HepG2 (cell line): ENCODE results near the gene NOTO. TPM values are rescaled to one million over a fixed set of nuclear protein-coding genes. Genes with fewer than 3 reads are reported as not detected.

ENCODE experiments used
- EEA1 ChIP-seq: sonication (generic); formaldehyde crosslinking; IDR thresholded peaks from 2 replicates; pipeline ENCODE4 v1.5.1; 2020; ENCODE audit warnings: mild to moderate bottlenecking, missing genetic modification reagents, borderline replicate concordance
- JUN ChIP-seq: sonication (generic); formaldehyde crosslinking; IDR thresholded peaks from 2 replicates; pipeline ENCODE4 v1.4.0; 2020; ENCODE audit warnings: mild to moderate bottlenecking, missing genetic modification reagents
- MYC ChIP-seq: sonication (generic); formaldehyde crosslinking; IDR thresholded peaks from 2 replicates; pipeline ENCODE4 v1.9.0; 2021; ENCODE audit warnings: missing genetic modification reagents, borderline replicate concordance
- NR2C2 ChIP-seq: sonication (generic); formaldehyde crosslinking; IDR thresholded peaks from 2 replicates; pipeline ENCODE4 v1.4.0; 2020; ENCODE audit warnings: missing genetic modification reagents, mild to moderate bottlenecking, moderate library complexity, borderline replicate concordance
- SRY ChIP-seq: sonication (generic); formaldehyde crosslinking; IDR thresholded peaks from 2 replicates; pipeline ENCODE4 v1.8.0; 2022; ENCODE audit warnings: mild to moderate bottlenecking, missing genetic modification reagents
- ZBTB20 ChIP-seq: sonication (generic); formaldehyde crosslinking; IDR thresholded peaks from 2 replicates; pipeline ENCODE4 v1.8.1; 2023; ENCODE audit warnings: missing genetic modification reagents, low read depth, mild to moderate bottlenecking, borderline replicate concordance
- ZC3H4 ChIP-seq: sonication (generic); formaldehyde crosslinking; IDR thresholded peaks from 2 replicates; pipeline ENCODE4 v1.4.0; 2020; ENCODE audit warnings: missing genetic modification reagents, borderline replicate concordance
- ZMAT3 ChIP-seq: sonication (generic); formaldehyde crosslinking; conservative IDR thresholded peaks from 2 replicates; pipeline ENCODE4 v1.7.0; 2021; ENCODE audit warnings: missing genetic modification reagents
- ZMYM3 ChIP-seq: sonication (generic); formaldehyde crosslinking; IDR thresholded peaks from 2 replicates; pipeline ENCODE4 v1.5.1; 2020; ENCODE audit warnings: mild to moderate bottlenecking, missing genetic modification reagents
- ZNF160 ChIP-seq: sonication (generic); formaldehyde crosslinking; IDR thresholded peaks from 2 replicates; pipeline ENCODE4 v1.8.0; 2022; ENCODE audit warnings: mild to moderate bottlenecking, inconsistent platforms, missing genetic modification reagents
- ZNF232 ChIP-seq: sonication (generic); formaldehyde crosslinking; IDR thresholded peaks from 2 replicates; pipeline ENCODE4 v1.4.0; 2020; ENCODE audit warnings: missing genetic modification reagents, borderline replicate concordance
- ZNF329 ChIP-seq: sonication (generic); formaldehyde crosslinking; IDR thresholded peaks from 2 replicates; pipeline ENCODE4 v1.9.0; 2021; ENCODE audit warnings: low read depth, mild to moderate bottlenecking, missing genetic modification reagents
- ZNF484 ChIP-seq: sonication (generic); formaldehyde crosslinking; IDR thresholded peaks from 2 replicates; pipeline ENCODE4 v1.5.1; 2020; ENCODE audit warnings: mild to moderate bottlenecking, low read depth, missing genetic modification reagents, borderline replicate concordance
- ZNF781 ChIP-seq: sonication (generic); formaldehyde crosslinking; IDR thresholded peaks from 2 replicates; pipeline ENCODE4 v1.5.1; 2020; ENCODE audit warnings: borderline replicate concordance, mild to moderate bottlenecking, missing genetic modification reagents; ENCODE audit errors: not compliant biosample characterization
- ZNF788 ChIP-seq: sonication (generic); formaldehyde crosslinking; IDR thresholded peaks from 2 replicates; pipeline ENCODE4 v1.5.0; 2020; ENCODE audit warnings: mild to moderate bottlenecking, missing genetic modification reagents, borderline replicate concordance
- ZNF891 ChIP-seq: sonication (generic); formaldehyde crosslinking; IDR thresholded peaks from 2 replicates; pipeline ENCODE4 v1.5.0; 2020; ENCODE audit warnings: mild to moderate bottlenecking, missing genetic modification reagents
- ZSCAN30 ChIP-seq: sonication (generic); formaldehyde crosslinking; IDR thresholded peaks from 2 replicates; pipeline ENCODE4 v1.5.0; 2020; ENCODE audit warnings: mild to moderate bottlenecking, missing genetic modification reagents
- polyA plus RNA-seq, 8 experiments: library from polyadenylated mRNA; depleted of rRNA in 3 of 8; stranded (reverse) in 7 of 8; unstranded in 1 of 8; fragments of >200 nt; fragmentation: Illumina TruSeq in 4 of 8; extraction: Trizol in 4 of 8; gene quantifications; 2 replicates each; pipeline versions ENCODE4 v1.2.1 to v1.2.3, GENCODE V29; 2011 to 2016; ENCODE audit warnings: low read depth in 4 of 8, missing spikeins in 1 of 8, mixed read lengths in 1 of 8; ENCODE audit not compliant: insufficient read depth in 1 of 8
- total RNA-seq, 5 experiments: library from RNA; depleted of rRNA; stranded (reverse); fragments of >200 nt; fragmentation: Illumina TruSeq; extraction: Trizol; gene quantifications; 2 replicates each; pipeline ENCODE4 v1.2.3, GENCODE V29; 2016; ENCODE audit warnings: low read depth in 1 of 5
- TF ChIP-seq, protein P1 (sequence below): sonication (generic); formaldehyde crosslinking; IDR thresholded peaks from 2 replicates; pipeline ENCODE4 v1.8.1; 2022; ENCODE audit warnings: mild to moderate bottlenecking, missing genetic modification reagents
- TF ChIP-seq, protein P2 (sequence below): sonication (generic); formaldehyde crosslinking; IDR thresholded peaks from 2 replicates; pipeline ENCODE4 v1.5.0; 2020; ENCODE audit warnings: missing genetic modification reagents
- TF ChIP-seq, protein P3 (sequence below): sonication (generic); formaldehyde crosslinking; IDR thresholded peaks from 2 replicates; pipeline ENCODE4 v1.8.0; 2022; ENCODE audit warnings: low read depth, missing genetic modification reagents
- TF ChIP-seq, protein P4 (sequence below): sonication (generic); formaldehyde crosslinking; conservative IDR thresholded peaks from 2 replicates; pipeline ENCODE4 v1.4.0; 2020; ENCODE audit warnings: missing genetic modification reagents
- TF ChIP-seq, protein P5 (sequence below): sonication (generic); formaldehyde crosslinking; IDR thresholded peaks from 2 replicates; pipeline ENCODE4 v1.4.0; 2020; ENCODE audit warnings: missing genetic modification reagents, low read depth, mild to moderate bottlenecking, borderline replicate concordance

Gene NOTO
- total and polyA plus RNA-seq, 2 of the 13 experiments (the other 11 are each of a cell fraction or from before 2014, with no cell fraction given): not detected

DNA sequence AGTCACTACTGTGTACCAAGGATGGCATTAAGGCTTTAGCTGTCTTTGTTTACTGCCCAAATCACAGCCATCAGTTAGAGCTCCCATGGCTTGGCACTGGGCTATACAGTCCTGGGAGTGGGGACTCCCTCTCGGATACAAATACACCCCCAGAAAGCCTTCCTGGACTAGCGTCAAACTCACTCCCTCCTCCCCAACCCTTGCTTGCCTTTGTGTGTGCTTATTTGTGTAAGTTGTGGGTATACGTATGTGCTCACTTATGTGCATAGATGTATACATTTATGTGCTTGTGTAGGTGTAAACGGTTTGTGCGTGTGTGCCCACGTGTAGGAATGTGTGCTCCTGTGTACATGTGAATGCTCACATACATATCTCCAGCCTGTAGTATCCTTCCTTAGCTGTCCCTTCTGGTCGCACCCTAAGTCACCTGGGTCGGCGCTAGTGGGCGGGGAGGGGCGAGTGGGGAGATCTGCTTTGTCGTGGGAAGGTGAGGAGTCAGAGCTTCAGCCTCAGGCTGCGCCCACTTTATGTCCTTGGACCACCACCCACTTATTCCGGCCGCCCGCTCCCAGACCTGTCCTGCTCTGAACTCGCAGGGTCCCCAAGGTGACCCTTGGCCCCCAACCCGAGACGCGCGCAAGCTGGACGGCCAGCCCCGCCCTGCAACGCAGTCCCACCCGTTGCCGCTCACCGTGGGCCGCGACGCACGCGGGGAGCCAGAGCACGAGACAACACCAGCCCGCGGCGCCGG lies 30.2 kb downstream of the NOTO start (continued):
- no peak; the same call in 1 of the 2 replicates for TF ChIP-seq ZBTB20 (CRISPR knock-in tag)
- no peak for TF ChIP-seq ZC3H4 (CRISPR knock-in tag)
- TF ChIP-seq EEA1 (CRISPR knock-in tag): no peak
- peak; percentile 32; the same call in 1 of the 2 replicates for TF ChIP-seq ZNF788 (CRISPR knock-in tag)
- TF ChIP-seq ZNF781: no peak
- TF ChIP-seq ZSCAN30 (CRISPR knock-in tag): no peak
- TF ChIP-seq ZNF160: no peak
- no peak for TF ChIP-seq JUN (CRISPR knock-in tag)
- TF ChIP-seq, protein P1, sequence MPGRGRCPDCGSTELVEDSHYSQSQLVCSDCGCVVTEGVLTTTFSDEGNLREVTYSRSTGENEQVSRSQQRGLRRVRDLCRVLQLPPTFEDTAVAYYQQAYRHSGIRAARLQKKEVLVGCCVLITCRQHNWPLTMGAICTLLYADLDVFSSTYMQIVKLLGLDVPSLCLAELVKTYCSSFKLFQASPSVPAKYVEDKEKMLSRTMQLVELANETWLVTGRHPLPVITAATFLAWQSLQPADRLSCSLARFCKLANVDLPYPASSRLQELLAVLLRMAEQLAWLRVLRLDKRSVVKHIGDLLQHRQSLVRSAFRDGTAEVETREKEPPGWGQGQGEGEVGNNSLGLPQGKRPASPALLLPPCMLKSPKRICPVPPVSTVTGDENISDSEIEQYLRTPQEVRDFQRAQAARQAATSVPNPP (CRISPR knock-in tag): no peak
- TF ChIP-seq ZNF329: no peak
- no peak for TF ChIP-seq SRY (CRISPR knock-in tag)
- TF ChIP-seq ZNF232 (CRISPR knock-in tag): no peak
- 0 out of 2 replicates have a peak, but pooled peaks have one; percentile 40 for TF ChIP-seq NR2C2 (CRISPR knock-in tag)
- no peak for TF ChIP-seq ZMAT3 (CRISPR knock-in tag)
- TF ChIP-seq, protein P2, sequence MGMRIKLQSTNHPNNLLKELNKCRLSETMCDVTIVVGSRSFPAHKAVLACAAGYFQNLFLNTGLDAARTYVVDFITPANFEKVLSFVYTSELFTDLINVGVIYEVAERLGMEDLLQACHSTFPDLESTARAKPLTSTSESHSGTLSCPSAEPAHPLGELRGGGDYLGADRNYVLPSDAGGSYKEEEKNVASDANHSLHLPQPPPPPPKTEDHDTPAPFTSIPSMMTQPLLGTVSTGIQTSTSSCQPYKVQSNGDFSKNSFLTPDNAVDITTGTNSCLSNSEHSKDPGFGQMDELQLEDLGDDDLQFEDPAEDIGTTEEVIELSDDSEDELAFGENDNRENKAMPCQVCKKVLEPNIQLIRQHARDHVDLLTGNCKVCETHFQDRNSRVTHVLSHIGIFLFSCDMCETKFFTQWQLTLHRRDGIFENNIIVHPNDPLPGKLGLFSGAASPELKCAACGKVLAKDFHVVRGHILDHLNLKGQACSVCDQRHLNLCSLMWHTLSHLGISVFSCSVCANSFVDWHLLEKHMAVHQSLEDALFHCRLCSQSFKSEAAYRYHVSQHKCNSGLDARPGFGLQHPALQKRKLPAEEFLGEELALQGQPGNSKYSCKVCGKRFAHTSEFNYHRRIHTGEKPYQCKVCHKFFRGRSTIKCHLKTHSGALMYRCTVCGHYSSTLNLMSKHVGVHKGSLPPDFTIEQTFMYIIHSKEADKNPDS (CRISPR knock-in tag): peak; percentile 47; the same call in 1 of the 2 replicates
- 0 out of 2 replicates have a peak, but pooled peaks have one; percentile 17 for TF ChIP-seq ZNF891
- TF ChIP-seq, protein P3, sequence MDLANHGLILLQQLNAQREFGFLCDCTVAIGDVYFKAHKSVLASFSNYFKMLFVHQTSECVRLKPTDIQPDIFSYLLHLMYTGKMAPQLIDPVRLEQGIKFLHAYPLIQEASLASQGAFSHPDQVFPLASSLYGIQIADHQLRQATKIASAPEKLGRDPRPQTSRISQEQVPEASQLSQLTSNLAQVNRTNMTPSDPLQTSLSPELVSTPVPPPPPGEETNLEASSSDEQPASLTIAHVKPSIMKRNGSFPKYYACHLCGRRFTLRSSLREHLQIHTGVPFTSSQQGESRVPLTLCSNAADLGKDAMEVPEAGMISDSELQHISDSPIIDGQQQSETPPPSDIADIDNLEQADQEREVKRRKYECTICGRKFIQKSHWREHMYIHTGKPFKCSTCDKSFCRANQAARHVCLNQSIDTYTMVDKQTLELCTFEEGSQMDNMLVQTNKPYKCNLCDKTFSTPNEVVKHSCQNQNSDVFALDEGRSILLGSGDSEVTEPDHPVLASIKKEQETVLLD (CRISPR knock-in tag): no peak
- TF ChIP-seq ZMYM3 (CRISPR knock-in tag): no peak
- no peak for TF ChIP-seq ZNF484 (CRISPR knock-in tag)
- TF ChIP-seq, protein P4, sequence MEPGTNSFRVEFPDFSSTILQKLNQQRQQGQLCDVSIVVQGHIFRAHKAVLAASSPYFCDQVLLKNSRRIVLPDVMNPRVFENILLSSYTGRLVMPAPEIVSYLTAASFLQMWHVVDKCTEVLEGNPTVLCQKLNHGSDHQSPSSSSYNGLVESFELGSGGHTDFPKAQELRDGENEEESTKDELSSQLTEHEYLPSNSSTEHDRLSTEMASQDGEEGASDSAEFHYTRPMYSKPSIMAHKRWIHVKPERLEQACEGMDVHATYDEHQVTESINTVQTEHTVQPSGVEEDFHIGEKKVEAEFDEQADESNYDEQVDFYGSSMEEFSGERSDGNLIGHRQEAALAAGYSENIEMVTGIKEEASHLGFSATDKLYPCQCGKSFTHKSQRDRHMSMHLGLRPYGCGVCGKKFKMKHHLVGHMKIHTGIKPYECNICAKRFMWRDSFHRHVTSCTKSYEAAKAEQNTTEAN (CRISPR knock-in tag): no peak
- TF ChIP-seq, protein P5, sequence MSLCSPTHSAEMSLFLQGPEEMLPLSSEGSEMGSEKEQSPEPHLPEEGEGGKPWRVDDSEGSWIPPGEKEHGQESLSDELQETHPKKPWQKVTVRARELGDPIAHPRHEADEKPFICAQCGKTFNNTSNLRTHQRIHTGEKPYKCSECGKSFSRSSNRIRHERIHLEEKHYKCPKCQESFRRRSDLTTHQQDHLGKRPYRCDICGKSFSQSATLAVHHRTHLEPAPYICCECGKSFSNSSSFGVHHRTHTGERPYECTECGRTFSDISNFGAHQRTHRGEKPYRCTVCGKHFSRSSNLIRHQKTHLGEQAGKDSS (CRISPR knock-in tag): no peak; the same call in 1 of the 2 replicates
- TF ChIP-seq MYC (CRISPR knock-in tag): no peak
